Lower lobe of right lung (tissue), 2 donors: ENCODE measurements around the gene ERC1. TPM values are rescaled to one million over a fixed set of nuclear protein-coding genes. Genes with fewer than 3 reads are reported as not detected.
A peak's percentile ranks its signal among the peaks of the same experiment; 100 is the strongest.

Experiments used
- ATAC-seq, 2 donors: fragments of 200-7000 bp; cut with Tn5 transposase; one replicate each; pipeline ENCODE4 v1.9.1; 2020 to 2022; ENCODE audit warnings: mild to moderate bottlenecking in 2 of 2, moderate library complexity in 2 of 2
- DNase-seq: peaks from one replicate; pipeline ENCODE4 v3.0.0-alpha.2; 2020
- H3K27ac ChIP-seq: fragments of 200-600 bp; one replicate; pipeline ENCODE4 v1.8.0; 2022
- H3K27me3 ChIP-seq: fragments of 200-600 bp; one replicate; pipeline ENCODE4 v1.8.0; 2022; ENCODE audit warnings: low read depth
- H3K36me3 ChIP-seq: fragments of 200-600 bp; one replicate; pipeline ENCODE4 v1.8.0; 2022; ENCODE audit warnings: mild to moderate bottlenecking
- H3K4me1 ChIP-seq: fragments of 200-600 bp; one replicate; pipeline ENCODE4 v1.8.0; 2022
- H3K4me3 ChIP-seq: fragments of 200-600 bp; one replicate; pipeline ENCODE4 v1.8.0; 2022; ENCODE audit warnings: mild to moderate bottlenecking
- H3K9me3 ChIP-seq: fragments of 200-600 bp; one replicate; pipeline ENCODE4 v1.8.0; 2022
- intact Hi-C: fragments of 100-400 bp; cut with DNase I; formaldehyde crosslinking; loops from one replicate; pipeline ENCODE4 v1.11.0; 2022
- total RNA-seq: library from RNA; stranded (reverse); fragmentation: NEBNext Ultra II Directional; extraction: Animal tissue kit (Norgen Biotek cat#: 25700); gene quantifications from one replicate; pipeline ENCODE4 v1.2.1, GENCODE V29; 2021
- TF ChIP-seq, protein P1 (sequence below): fragments of 200-600 bp; IDR thresholded peaks from one replicate; pipeline ENCODE4 v1.8.0; 2022; ENCODE audit warnings: antibody characterized with exemption, mild to moderate bottlenecking
- donor health status: DM: no; HTN: yes; CAD: no; lungs with severe emphysema.

Gene ERC1
- total RNA-seq, 1 donor from 2014 or later: 66.3 TPM

GRCh38 chr12:1435456-1435855, 444.4 kb downstream of the ERC1 start:
- intact Hi-C loops: no loop called here
- no peak overlapping the region for H3K4me3 ChIP-seq
- no peak for DNase-seq

GRCh38 chr12:1436015-1436414, 445.0 kb downstream of the ERC1 start:
- DNase-seq (no peak), ATAC-seq (no peak)
- Histone ChIP-seq H3K9me3 (no peaks in the 10 kb centered on the region), H3K4me1 (peaks cover 13% of the 10 kb centered on the region), H3K27me3 (no peaks in the 10 kb centered on the region), H3K4me3 (no peak overlapping the region), H3K36me3 (no peaks in the 10 kb centered on the region), H3K27ac (no peak overlapping the region)
- TF ChIP-seq, protein P1, sequence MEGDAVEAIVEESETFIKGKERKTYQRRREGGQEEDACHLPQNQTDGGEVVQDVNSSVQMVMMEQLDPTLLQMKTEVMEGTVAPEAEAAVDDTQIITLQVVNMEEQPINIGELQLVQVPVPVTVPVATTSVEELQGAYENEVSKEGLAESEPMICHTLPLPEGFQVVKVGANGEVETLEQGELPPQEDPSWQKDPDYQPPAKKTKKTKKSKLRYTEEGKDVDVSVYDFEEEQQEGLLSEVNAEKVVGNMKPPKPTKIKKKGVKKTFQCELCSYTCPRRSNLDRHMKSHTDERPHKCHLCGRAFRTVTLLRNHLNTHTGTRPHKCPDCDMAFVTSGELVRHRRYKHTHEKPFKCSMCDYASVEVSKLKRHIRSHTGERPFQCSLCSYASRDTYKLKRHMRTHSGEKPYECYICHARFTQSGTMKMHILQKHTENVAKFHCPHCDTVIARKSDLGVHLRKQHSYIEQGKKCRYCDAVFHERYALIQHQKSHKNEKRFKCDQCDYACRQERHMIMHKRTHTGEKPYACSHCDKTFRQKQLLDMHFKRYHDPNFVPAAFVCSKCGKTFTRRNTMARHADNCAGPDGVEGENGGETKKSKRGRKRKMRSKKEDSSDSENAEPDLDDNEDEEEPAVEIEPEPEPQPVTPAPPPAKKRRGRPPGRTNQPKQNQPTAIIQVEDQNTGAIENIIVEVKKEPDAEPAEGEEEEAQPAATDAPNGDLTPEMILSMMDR: no peak
- intact Hi-C loops: no loop called here

More at GRCh38 chr12:1435456-1435855, 444.4 kb downstream of the ERC1 start:
- no peak overlapping the region for H3K27ac ChIP-seq
- H3K9me3 ChIP-seq: no peaks in the 10 kb centered on the region
- ATAC-seq: no peak
- TF ChIP-seq, protein P1: no peak
- no peaks in the 10 kb centered on the region for H3K27me3 ChIP-seq
- H3K4me1 ChIP-seq: peaks cover 13% of the 10 kb centered on the region
- H3K36me3 ChIP-seq: no peaks in the 10 kb centered on the region

- intact Hi-C loops: no loop called here
- no peak overlapping the region for H3K27ac ChIP-seq
- H3K4me3 ChIP-seq: no peak overlapping the region
- DNase-seq (no peak), ATAC-seq (peak; percentile 30 to 64)
- H3K27me3 ChIP-seq: no peaks in the 10 kb centered on the region
- peaks cover 13% of the 10 kb centered on the region for H3K4me1 ChIP-seq
- H3K36me3 ChIP-seq: no peaks in the 10 kb centered on the region
- H3K9me3 ChIP-seq: no peaks in the 10 kb centered on the region
- TF ChIP-seq, protein P1: no peak
These were observed 446.0 kb downstream of the ERC1 start for GRCh38 chr12:1436981-1437380.

DNA sequence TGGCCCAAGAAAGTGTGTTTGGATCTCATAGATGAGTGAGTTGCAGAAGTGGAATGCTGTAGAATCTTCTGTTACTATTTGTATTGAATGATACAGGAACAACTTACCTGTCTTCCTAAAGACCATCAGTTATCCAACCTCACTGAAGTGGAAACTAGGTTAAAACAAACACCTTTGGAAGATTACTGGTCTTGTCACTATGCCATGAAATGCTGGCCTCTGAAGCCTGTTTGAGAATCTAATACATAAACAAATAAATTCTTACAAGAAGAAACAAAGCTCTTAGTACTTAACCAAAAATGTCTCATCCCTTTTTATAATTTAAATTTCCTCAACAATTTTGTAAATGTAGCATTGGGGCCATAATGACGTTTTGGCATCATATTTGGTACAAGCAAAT, 448.2 kb downstream of the ERC1 start:
- no peak overlapping the region for H3K27ac ChIP-seq
- no peak for ATAC-seq
- no peaks in the 10 kb centered on the region for H3K9me3 ChIP-seq

DNA sequence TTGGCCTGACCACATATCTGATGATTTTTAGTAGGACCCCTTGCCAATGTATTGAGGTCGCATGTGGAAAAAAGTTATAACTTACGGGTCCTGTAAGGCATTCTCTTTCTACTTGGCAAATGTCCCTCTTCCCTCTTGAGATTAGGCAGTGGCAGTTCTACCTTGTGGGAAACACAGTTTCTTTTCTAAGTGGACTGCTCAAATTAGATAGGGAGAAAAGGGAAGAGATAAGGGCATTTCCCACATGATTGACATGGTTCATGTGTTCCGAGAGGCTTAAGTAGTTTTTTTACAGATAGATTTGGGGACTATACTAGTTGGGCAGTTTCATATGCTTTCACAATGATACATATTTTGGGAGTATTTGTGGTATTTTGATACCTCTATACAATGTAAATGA, 448.7 kb downstream of the ERC1 start:
- DNase-seq: no peak
- Histone ChIP-seq H3K36me3 (no peaks in the 10 kb centered on the region), H3K4me3 (no peak overlapping the region), H3K4me1 (peaks cover 12% of the 10 kb centered on the region), H3K27ac (no peak overlapping the region), H3K9me3 (no peaks in the 10 kb centered on the region), H3K27me3 (no peaks in the 10 kb centered on the region)
- TF ChIP-seq, protein P1: no peak
- no peak for ATAC-seq
- intact Hi-C loops: no loop called here

More for the DNA sequence above, 448.2 kb downstream of the ERC1 start:
- Histone ChIP-seq H3K4me1 (peaks cover 13% of the 10 kb centered on the region), H3K4me3 (no peak overlapping the region), H3K36me3 (no peaks in the 10 kb centered on the region), H3K27me3 (no peaks in the 10 kb centered on the region)
- TF ChIP-seq, protein P1: no peak
- intact Hi-C loops: no loop called here
- DNase-seq: no peak
